ENCODE measurements around the gene TWNK. TPM values are rescaled to one million over a fixed set of nuclear protein-coding genes. Genes with fewer than 3 reads are reported as not detected.

The TWNK gene
- total and polyA plus RNA-seq, 2 of the 4 experiments (the other 2 are of a cell fraction), result 7.7 to 8.8 TPM

DNA sequence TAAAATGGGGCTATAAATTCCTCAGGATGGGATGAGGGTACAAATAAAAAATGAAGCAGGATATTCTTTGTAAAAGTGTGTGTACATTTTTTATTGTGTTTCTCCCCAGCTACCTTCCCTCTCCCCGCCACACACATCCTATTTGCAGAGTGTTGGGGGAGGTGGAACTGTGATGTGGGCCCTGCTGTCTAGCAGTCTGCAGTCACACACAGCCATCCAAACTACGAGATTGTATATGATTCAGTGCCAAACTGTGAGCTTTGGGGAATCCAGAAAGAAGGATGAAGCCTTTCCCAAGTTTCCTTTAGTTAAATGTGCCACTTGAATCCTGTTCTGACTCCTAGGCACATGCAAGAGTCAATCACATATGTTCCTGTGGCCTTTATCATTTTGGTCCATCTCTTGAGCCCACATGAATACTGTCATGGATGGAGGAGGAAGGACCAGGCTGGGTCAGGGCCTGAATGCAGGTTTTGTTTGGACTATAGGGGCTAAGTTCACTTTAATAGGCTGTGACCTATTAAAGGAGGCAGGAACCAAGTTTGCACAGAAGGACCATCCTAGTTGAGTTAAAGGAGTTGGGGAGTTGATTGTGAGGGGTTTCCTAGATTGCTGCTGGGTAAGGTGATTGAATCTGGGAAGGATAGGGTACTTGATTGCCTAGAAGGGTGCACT, 19.1 kb upstream of the TWNK start:
- no peak overlapping the region for H3K27ac ChIP-seq (ENCODE audit: insufficient read depth, low read length)
- no peaks in the 10 kb centered on the region for H3K79me1 ChIP-seq (ENCODE audit: low read depth in 1 of 2, low read length in 2 of 2)
- 0 out of 2 replicates have a peak overlapping the region, but pooled peaks have one; percentile 9 for H2AK5ac ChIP-seq (ENCODE audit: low read depth, low read length)
- H4K5ac ChIP-seq (ENCODE audit: low read depth, low read length), result no peak overlapping the region
- H4K20me1 ChIP-seq (ENCODE audit: insufficient read depth, low read length), result no peaks in the 10 kb centered on the region
- H2BK5ac ChIP-seq (ENCODE audit: low read depth, low read length, poor library complexity, severe bottlenecking), result no peak overlapping the region
- H3K4me3 ChIP-seq (ENCODE audit: insufficient read depth, low read depth, low read length), result no peak overlapping the region
- H2BK15ac ChIP-seq (ENCODE audit: low read depth, low read length), result no peak overlapping the region
- H2BK120ac ChIP-seq (ENCODE audit: low read depth, low read length), result no peak overlapping the region
- H4K8ac ChIP-seq (ENCODE audit: low read depth in 2 of 2, low read length in 2 of 2), result 0 out of 4 replicates have a peak overlapping the region, but pooled peaks of 1 of the 2 experiments have one; percentile 8
- no peak overlapping the region for H3K9ac ChIP-seq (ENCODE audit: low read depth, low read length)
- peak overlapping the region; percentile 40; the same call in 1 of the 2 replicates for H3K23ac ChIP-seq (ENCODE audit: low read depth, low read length)
- H3K56ac ChIP-seq (ENCODE audit: extremely low read depth, insufficient read depth, low read length), result no peak overlapping the region
- in situ Hi-C loops (cut with MboI; ENCODE audit: low sequenced_read_pairs), result no loop called here
- ATAC-seq (ENCODE audit: low read depth) (no peak), DNase-seq (no peak)
- H3K9me1 ChIP-seq (ENCODE audit: insufficient read depth, low read length), result peaks cover 14% of the 10 kb centered on the region; the same call in 1 of the 2 replicates
- dilution Hi-C loops (cut with HindIII; ENCODE audit: low sequenced_read_pairs, unreplicated experiment), result no loop called here
- no peak overlapping the region for H2BK20ac ChIP-seq (ENCODE audit: low read depth, low read length)
- no peak overlapping the region for H2AFZ ChIP-seq (replicated peaks; ENCODE audit: low read length, poor library complexity)
- no peaks in the 10 kb centered on the region for H3K27me3 ChIP-seq (ENCODE audit: control insufficient read depth, insufficient read depth, low read length)
- H3K14ac ChIP-seq (replicated peaks; ENCODE audit: low read depth, low read length), result 0 out of 2 replicates have a peak overlapping the region, but pooled peaks have one; percentile 37
- no peak overlapping the region for H3K4ac ChIP-seq (ENCODE audit: low read depth, low read length)
- no peak overlapping the region for H3K18ac ChIP-seq (ENCODE audit: low read depth, low read length)
- ChIA-PET POLR2A (ENCODE audit: unreplicated experiment) (no interaction called here), CTCF (interaction anchor here (1.3 kb wide), 1 partner anchor 46 kb away, joined by 9 read pairs; no protein-coding TSS in a partner anchor)
- no peak overlapping the region for H2AK9ac ChIP-seq (replicated peaks; ENCODE audit: low read depth, low read length, poor library complexity)
- no TSS peak for BruUV-seq (replicated peaks)
- no peak overlapping the region for H3K4me2 ChIP-seq (ENCODE audit: low read depth, low read length)
- no peak for TF ChIP-seq MXI1 (IDR thresholded peaks at IDR 0.05; ENCODE audit: borderline replicate concordance, low read depth, low read length)
- no peak for TF ChIP-seq RFX5 (IDR thresholded peaks at IDR 0.05; ENCODE audit: low read depth, low read length)
- TF ChIP-seq, protein P1, sequence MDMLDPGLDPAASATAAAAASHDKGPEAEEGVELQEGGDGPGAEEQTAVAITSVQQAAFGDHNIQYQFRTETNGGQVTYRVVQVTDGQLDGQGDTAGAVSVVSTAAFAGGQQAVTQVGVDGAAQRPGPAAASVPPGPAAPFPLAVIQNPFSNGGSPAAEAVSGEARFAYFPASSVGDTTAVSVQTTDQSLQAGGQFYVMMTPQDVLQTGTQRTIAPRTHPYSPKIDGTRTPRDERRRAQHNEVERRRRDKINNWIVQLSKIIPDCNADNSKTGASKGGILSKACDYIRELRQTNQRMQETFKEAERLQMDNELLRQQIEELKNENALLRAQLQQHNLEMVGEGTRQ (IDR thresholded peaks at IDR 0.05; ENCODE audit: low read depth, low read length), result no peak
- no peak for TF ChIP-seq NFE2L2 (IDR thresholded peaks at IDR 0.05; ENCODE audit: low read depth, low read length)
- no peak for TF ChIP-seq MAZ (IDR thresholded peaks at IDR 0.05; ENCODE audit: borderline replicate concordance, low read depth, low read length)
- no peak for TF ChIP-seq CEBPB (IDR thresholded peaks at IDR 0.05; ENCODE audit: low read depth, low read length)
- TF ChIP-seq CTCF (conservative IDR thresholded peaks at IDR 0.05; ENCODE audit: low read depth, low read length), result no peak
- no peak for TF ChIP-seq SMC3 (IDR thresholded peaks at IDR 0.05; ENCODE audit: low read depth, low read length)
- H3K4me1 ChIP-seq (ENCODE audit: control insufficient read depth, insufficient read depth, low read length), result peaks cover 6% of the 10 kb centered on the region
- H4K91ac ChIP-seq (ENCODE audit: insufficient read depth, low read depth, low read length), result no peak overlapping the region
- no peaks in the 10 kb centered on the region for H3K9me3 ChIP-seq (ENCODE audit: control insufficient read depth, insufficient read depth, low read length)
- peaks cover 9% of the 10 kb centered on the region for H3K36me3 ChIP-seq (ENCODE audit: control insufficient read depth, insufficient read depth, low read length)
- intact Hi-C loops (cut with micrococcal nuclease), result no loop called here
- WGBS, 2 experiments (ENCODE audit: extremely low coverage in 2 of 2, insufficient read length in 1 of 2), result no CpG with 5 or more reads among the region's 2 CpGs
